GM20431 (cell line): ENCODE data around the gene B4GALNT3.

Experiments used
- in situ Hi-C: fragments of 300-500 bp; cut with MseI, MboI; formaldehyde crosslinking; loops from one replicate; pipeline ENCODE4 v1.15.0; 2020; ENCODE audit warnings: low sequenced_read_pairs; ENCODE audit not compliant: unreplicated experiment

The B4GALNT3 gene

DNA sequence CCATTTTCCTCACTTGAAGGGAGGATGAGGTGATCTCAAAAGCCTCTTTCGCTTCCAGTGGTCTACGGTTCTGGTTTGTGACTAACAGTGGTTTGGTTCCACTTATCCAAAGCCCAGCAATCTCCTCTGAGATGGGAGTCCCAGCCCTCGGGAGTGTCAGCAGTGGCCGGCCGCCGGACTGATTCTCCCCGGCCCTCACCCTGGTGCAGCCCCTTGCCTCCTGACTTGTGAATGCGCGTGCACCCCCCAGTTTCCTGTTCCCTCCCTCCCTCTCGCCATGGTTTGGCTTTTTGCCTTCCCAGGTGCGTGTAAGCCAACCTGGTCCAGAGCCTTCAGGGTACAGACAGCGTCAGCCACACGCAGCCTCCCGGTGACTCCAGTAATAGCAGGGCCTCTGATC is 74.5 kb downstream of the B4GALNT3 start:
- in situ Hi-C loops, result no loop called here

GRCh38 chr12:535396-535795 is 75.7 kb downstream of the B4GALNT3 start:
- in situ Hi-C loops, result no loop called here

GRCh38 chr12:536751-537245 is 77.1 kb downstream of the B4GALNT3 start:
- in situ Hi-C loops, result no loop called here

DNA sequence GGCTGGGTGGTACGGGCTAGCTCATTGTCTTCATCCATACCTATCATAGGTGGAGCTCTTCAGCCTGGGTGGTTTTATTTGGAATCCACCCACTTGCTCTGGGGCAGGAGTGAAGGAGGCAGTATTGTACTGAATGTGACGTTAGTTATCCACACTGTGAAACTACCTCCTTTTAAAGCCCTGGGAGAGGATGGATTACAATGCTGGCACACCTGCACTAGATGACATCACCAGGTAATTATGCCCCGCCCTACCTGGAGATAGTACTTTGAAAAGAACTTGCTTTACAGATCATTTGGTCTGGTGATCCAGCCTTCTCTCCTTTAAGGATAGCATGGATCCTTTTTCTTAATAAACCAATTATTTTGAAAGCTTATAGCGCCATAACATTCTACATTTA is 78.0 kb downstream of the B4GALNT3 start:
- in situ Hi-C loops, result no loop called here

DNA sequence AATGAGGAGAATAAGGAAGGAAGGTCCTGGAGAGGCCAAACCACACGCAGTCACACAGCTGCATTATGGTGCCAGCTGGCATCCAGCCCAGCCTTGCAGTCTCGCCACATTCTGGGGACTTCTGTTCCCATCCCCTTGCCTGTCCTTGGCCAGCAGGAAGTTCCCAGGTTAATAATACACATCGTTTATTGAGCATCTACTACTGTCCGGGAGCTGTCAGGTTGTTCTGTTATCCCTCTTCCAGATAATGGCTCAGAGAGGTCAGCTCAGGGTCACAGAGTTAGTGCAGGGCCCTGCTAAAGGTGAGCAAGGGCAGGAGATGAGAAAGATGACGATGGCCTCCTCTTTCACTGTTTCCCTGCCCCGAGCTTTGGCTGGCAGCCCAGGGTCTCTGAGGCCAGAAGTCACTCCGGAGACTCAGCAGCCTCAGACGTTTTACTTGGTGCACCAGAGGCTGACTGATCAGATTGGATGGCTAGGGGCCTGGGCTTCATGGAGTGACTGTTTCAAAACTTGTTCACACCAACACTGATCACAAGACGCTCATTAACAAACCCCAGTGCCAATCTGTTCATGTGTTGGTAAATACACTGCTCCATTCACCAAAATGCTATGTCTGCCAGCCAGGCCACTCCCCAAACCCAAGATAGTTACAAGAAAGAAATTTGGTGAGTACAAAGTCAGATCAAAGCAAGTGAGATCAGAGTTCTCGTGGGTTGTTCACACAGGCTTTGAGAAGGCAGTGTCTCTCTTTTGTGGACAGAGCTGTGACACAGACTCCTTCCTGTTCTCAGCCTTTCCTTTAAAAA is 79.2 kb downstream of the B4GALNT3 start:
- in situ Hi-C loops, result no loop called here

GRCh38 chr12:539540-540310 is 80.0 kb downstream of the B4GALNT3 start:
- in situ Hi-C loops, result no loop called here

DNA sequence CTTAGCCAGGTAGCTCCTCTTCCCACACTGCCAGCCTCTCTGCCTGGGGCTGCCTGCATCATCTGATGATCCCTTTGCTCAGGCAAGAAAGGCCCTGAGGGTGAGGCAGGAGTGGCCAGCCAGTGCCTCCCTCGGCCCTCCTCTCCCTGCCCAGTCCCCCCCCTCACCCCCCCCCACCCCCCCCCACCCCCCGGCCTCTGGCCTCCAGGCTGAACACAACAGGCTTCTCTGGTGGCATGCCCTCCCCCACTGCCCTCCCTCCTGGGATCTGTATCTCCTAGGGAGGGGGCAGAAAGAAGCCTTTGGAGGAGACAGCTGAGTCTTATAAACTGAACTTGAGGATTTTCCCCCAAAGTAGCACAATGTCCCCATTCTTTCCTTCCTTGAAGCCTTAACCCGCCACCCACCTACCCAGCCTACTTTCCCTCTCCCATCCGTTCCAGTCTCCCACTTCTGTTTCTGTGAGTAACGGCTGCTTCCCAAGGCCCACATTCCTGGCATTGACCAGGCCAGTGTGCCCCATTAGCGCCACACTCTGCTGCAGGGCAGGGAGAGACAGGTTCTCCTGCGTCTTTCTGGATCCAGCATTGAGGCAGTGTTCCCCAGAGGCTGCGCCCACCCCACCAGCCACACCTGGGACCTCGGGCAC is 82.1 kb downstream of the B4GALNT3 start:
- in situ Hi-C loops, result no loop called here

GRCh38 chr12:542395-543113 is 82.8 kb downstream of the B4GALNT3 start:
- in situ Hi-C loops, result no loop called here

DNA sequence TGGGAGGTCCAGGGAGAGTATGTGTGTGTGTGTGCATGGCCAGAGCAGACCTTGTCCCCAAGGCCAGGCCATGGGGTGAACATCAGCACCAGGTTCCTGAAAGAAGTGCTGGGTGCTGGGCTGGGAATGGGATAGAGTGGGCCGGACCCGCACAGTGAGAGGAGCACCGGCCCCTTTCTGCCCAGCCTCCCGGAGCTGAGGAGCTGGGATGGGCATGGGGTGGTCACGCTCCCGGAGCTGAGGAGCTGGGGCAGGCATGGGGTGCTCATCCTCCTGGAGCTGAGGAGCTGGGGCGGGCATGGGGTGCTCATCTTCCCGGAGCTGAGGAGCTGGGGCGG is 83.3 kb downstream of the B4GALNT3 start:
- in situ Hi-C loops, result no loop called here

DNA sequence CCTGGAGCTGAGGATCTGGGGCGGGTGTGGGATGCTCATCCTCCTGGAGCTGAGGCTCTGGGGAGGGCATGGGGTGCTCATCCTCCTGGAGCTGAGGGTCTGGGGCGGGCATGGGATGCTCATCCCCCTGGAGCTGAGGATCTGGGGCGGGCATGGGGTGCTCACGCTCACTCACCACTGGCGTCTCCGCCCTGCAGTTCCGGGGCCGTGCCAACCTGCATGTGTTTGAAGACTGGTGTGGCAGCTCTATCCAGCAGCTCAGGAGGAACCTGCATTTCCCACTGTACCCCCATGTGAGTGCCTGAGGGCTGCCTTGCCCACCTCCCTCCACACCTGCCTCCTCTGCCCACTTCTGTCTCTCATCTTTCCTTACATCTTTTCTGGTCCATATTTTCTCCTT is 84.4 kb downstream of the B4GALNT3 start:
- in situ Hi-C loops, result no loop called here

GRCh38 chr12:544941-545635 is 85.3 kb downstream of the B4GALNT3 start:
- in situ Hi-C loops, result no loop called here

DNA sequence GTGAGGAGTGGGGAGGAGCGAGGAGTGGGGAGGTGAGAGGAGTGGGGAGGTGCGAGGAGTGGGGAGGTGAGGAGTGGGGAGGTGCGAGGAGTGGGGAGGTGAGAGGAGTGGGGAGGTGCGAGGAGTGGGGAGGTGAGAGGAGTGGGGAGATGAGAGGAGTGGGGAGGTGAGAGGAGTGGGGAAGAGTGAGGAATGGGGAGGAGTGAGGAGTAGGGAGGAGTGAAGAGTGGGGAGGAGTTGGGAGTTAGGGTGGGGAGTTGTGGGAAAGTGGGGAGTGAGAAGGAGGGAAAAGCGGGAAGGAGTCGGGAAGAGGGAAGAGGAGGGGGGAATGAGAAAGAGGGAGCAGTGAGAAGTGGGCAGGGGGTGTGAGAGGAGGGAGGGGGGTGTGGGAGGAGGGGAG is 86.1 kb downstream of the B4GALNT3 start:
- in situ Hi-C loops, result no loop called here

GRCh38 chr12:546265-546919 is 86.7 kb downstream of the B4GALNT3 start:
- in situ Hi-C loops, result no loop called here

DNA sequence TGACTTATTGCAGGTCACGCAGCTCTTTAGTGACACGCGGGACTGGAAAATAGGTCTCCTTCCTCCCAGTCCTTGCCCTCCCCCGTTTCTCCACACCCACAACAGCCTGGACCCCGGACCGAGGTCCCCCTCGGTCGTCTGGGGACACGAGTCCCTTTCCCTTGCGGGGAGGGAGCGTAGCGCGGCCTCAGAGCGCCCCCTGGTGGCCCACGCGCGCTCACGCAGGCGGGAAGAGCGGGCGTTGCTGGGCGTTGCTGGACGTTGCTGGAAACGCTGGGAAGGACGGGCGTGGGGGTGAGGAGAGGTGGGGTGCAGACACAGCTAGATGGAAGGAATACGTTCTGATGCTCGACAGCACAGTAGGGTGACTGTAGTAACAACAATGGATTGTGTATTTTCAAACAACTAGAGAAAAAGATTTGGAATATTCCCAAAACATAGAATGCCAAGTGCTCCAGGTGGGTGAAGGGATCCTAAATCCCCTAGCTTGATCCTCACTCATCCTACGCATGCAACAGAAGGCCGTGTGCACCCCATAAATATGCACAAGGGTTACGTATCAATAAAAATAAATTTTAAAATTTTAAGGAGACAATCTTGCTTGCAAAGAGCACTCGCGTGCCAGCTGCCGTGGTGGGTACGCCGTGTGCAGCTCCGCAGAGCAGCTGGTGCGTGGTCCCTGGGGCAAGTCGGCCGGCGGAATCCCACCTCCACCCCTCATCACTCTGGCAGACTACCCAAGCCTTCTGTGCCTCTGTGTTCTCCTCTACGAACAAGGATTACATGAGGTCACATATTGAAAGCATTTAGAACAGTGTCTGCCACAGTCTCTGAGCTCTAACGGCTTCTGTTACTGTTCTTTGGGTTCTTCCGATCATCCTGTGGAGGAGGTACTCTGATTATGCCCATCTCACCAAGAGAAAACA is 87.4 kb downstream of the B4GALNT3 start:
- in situ Hi-C loops, result no loop called here

GRCh38 chr12:547883-548470 is 88.2 kb downstream of the B4GALNT3 start:
- in situ Hi-C loops, result no loop called here

- in situ Hi-C loops, result no loop called here
Observed at GRCh38 chr12:549476-550082, 89.8 kb downstream of the B4GALNT3 start.

- in situ Hi-C loops, result no loop called here
Observed at GRCh38 chr12:550473-551260, 90.9 kb downstream of the B4GALNT3 start.
